AG04449 (cell line): ENCODE measurements around the gene CPEB3.

Experiments
- CTCF ChIA-PET: fragments of 350-600 bp; formaldehyde crosslinking; extraction: SDS; loops from one replicate; lab custom pipeline; 2021; ENCODE audit warnings: antibody characterized with exemption; lab: Yijun Ruan, JAX
- POLR2A ChIA-PET: fragments of 400-600, 350-600 bp; formaldehyde crosslinking; extraction: SDS; loops from one replicate; lab custom pipeline; 2020; ENCODE audit warnings: antibody characterized with exemption, inconsistent platforms; lab: Yijun Ruan, JAX
- DNase-seq: peaks from one replicate; pipeline ENCODE4 v3.0.0-alpha.2; 2010; ENCODE audit warnings: low read depth, low spot score
- H3K4me3 ChIP-seq: 2 replicates; pipeline ENCODE4 v1.5.1; 2011; ENCODE audit warnings: low read depth, mild to moderate bottlenecking, control low read depth, low read length
- TF ChIP-seq, protein P1 (sequence below): IDR thresholded peaks from one replicate; pipeline ENCODE4 v1.5.1; 2011; ENCODE audit warnings: mild to moderate bottlenecking, moderate library complexity, low read length, control low read depth, inconsistent platforms; ENCODE audit not compliant: insufficient read depth; ENCODE audit errors: missing control alignments

Gene CPEB3

GRCh38 chr10:92111336-92111939 is 179.4 kb downstream of the CPEB3 start:
- CTCF ChIA-PET = interaction anchor here (1.1 kb wide), 1 partner anchor 10 kb away, joined by 3 read pairs; no protein-coding TSS in a partner anchor
- TF ChIP-seq, protein P1, sequence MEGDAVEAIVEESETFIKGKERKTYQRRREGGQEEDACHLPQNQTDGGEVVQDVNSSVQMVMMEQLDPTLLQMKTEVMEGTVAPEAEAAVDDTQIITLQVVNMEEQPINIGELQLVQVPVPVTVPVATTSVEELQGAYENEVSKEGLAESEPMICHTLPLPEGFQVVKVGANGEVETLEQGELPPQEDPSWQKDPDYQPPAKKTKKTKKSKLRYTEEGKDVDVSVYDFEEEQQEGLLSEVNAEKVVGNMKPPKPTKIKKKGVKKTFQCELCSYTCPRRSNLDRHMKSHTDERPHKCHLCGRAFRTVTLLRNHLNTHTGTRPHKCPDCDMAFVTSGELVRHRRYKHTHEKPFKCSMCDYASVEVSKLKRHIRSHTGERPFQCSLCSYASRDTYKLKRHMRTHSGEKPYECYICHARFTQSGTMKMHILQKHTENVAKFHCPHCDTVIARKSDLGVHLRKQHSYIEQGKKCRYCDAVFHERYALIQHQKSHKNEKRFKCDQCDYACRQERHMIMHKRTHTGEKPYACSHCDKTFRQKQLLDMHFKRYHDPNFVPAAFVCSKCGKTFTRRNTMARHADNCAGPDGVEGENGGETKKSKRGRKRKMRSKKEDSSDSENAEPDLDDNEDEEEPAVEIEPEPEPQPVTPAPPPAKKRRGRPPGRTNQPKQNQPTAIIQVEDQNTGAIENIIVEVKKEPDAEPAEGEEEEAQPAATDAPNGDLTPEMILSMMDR = no peak
- no peak overlapping the region for H3K4me3 ChIP-seq
- DNase-seq = no peak
- POLR2A ChIA-PET = no interaction called here

- ChIA-PET POLR2A (interaction anchor here (0.6 kb wide), 1 partner anchor 67 kb away, joined by 3 read pairs; no protein-coding TSS in a partner anchor), CTCF (interaction anchor here (2.6 kb wide), 1 partner anchor 23 kb away, joined by 10 read pairs; no protein-coding TSS in a partner anchor)
- TF ChIP-seq, protein P1 = no peak
- no peak overlapping the region for H3K4me3 ChIP-seq
- DNase-seq = no peak
These were observed 180.7 kb downstream of the CPEB3 start for GRCh38 chr10:92110039-92110794.

GRCh38 chr10:92108747-92109146 is 182.1 kb downstream of the CPEB3 start:
- ChIA-PET POLR2A (no interaction called here), CTCF (interaction anchor here (0.6 to 2.6 kb wide), 3 partner anchors 10 to 326 kb away, joined by 3 to 10 read pairs (median 3); no protein-coding TSS in a partner anchor)
- H3K4me3 ChIP-seq = no peak overlapping the region
- TF ChIP-seq, protein P1 = no peak
- no peak for DNase-seq

DNA sequence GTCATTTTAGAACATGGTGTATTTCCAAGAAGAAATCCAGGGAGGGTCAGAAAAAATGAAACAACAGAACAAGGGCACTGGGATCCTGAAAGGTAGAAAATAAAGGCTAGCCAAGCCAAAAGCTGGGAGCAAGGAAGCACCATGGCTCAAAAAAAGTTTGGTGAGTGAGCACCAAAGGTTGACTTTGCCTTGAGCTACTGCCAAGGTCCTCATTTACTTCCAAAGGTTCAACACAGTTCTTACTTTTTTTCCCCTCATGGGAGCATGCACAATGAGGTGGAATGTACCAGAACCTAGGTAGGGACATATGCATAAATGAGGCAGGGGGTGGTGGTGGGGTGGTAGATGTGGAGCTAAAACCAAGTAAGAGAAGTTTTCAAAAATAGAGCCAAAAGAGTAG is 182.8 kb downstream of the CPEB3 start:
- CTCF ChIA-PET = interaction anchor here (2.6 kb wide), 1 partner anchor 21 kb away, joined by 10 read pairs; no protein-coding TSS in a partner anchor
- POLR2A ChIA-PET = no interaction called here
- DNase-seq = no peak
- H3K4me3 ChIP-seq = no peak overlapping the region
- TF ChIP-seq, protein P1 = no peak

- TF ChIP-seq, protein P1 = no peak
- POLR2A ChIA-PET = no interaction called here
- H3K4me3 ChIP-seq = no peak overlapping the region
- CTCF ChIA-PET = interaction anchor here (0.9 to 1.7 kb wide), 2 partner anchors 15 kb away, joined by 3 to 8 read pairs; no protein-coding TSS in a partner anchor
- no peak for DNase-seq
These were observed 187.3 kb downstream of the CPEB3 start for GRCh38 chr10:92103376-92104090.
